Lung (tissue), 12 donors: Measurements from ENCODE around the gene EXOC7. TPM values are rescaled to one million over a fixed set of nuclear protein-coding genes. Genes with fewer than 3 reads are reported as not detected.

Experiments
- ATAC-seq: fragments of 200-7000 bp; cut with Tn5 transposase; one replicate; pipeline ENCODE4 v1.9.1; 2020; ENCODE audit warnings: moderate number of reproducible peaks; ENCODE audit not compliant: insufficient read depth, low FRiP score
- DNase-seq, 3 donors: peaks; one replicate each; pipeline ENCODE4 v3.0.0-alpha.2; 2013 to 2017
- H3K27ac ChIP-seq, 2 donors: one replicate each; pipeline ENCODE4 v1.5.1; 2013; ENCODE audit warnings: mild to moderate bottlenecking in 2 of 2, moderate library complexity in 2 of 2, control low read depth in 1 of 2, inconsistent platforms in 1 of 2, low read depth in 1 of 2, low read length in 1 of 2
- H3K27me3 ChIP-seq, 3 donors: one replicate each; pipeline ENCODE4 v1.5.1; 2013; ENCODE audit warnings: low read length in 2 of 3; ENCODE audit not compliant: control insufficient read depth in 3 of 3, insufficient read depth in 3 of 3
- H3K36me3 ChIP-seq, 4 donors: one replicate each; pipeline ENCODE4 v1.5.1; 2013; ENCODE audit warnings: low read length in 4 of 4, mild to moderate bottlenecking in 1 of 4, moderate library complexity in 1 of 4; ENCODE audit not compliant: control insufficient read depth in 4 of 4, insufficient read depth in 4 of 4
- H3K4me1 ChIP-seq, 5 donors: one replicate each; pipeline ENCODE4 v1.5.1; 2013; ENCODE audit warnings: low read length in 5 of 5, mild to moderate bottlenecking in 2 of 5, moderate library complexity in 1 of 5; ENCODE audit not compliant: control insufficient read depth in 5 of 5, insufficient read depth in 5 of 5
- H3K4me3 ChIP-seq: one replicate; pipeline ENCODE4 v1.5.1; 2013; ENCODE audit warnings: mild to moderate bottlenecking, control low read depth, moderate library complexity
- H3K9ac ChIP-seq, 2 donors: one replicate each; pipeline ENCODE4 v1.5.1; 2013; ENCODE audit warnings: low read length in 2 of 2, control low read depth in 1 of 2; ENCODE audit not compliant: insufficient read depth in 1 of 2
- H3K9me3 ChIP-seq, 4 donors: one replicate each; pipeline ENCODE4 v1.5.1; 2013; ENCODE audit warnings: low read length in 3 of 4, mild to moderate bottlenecking in 1 of 4, moderate library complexity in 1 of 4; ENCODE audit not compliant: control insufficient read depth in 4 of 4, insufficient read depth in 3 of 4
- CTCF ChIP-seq: IDR thresholded peaks from 2 replicates; pipeline ENCODE4 v1.5.1; 2012; ENCODE audit warnings: mild to moderate bottlenecking; ENCODE audit errors: control extremely low read depth, extremely low read depth
- WGBS, 2 donors: extraction: QIAGEN DNeasy Blood & Tissue Kit; methylation state at CpG; one replicate each; pipeline ENCODE4 v1.1.7; 2013; 5-methylcytosine and 5-hydroxymethylcytosine counted together
- polyA plus RNA-seq, 2 donors: library from polyadenylated mRNA; stranded (reverse); fragments of 200-250 nt; gene quantifications; one replicate each; pipeline ENCODE4 v1.2.1, GENCODE V29; 2013
- total RNA-seq, 2 donors: library from RNA; depleted of rRNA in 1 of 2; stranded (reverse); fragments of >200 nt in 1 of 2; gene quantifications; one replicate each; pipeline ENCODE4 v1.2.1, GENCODE V29; 2014 to 2021
- donor health status: control.
- donor health status: control.
- donor health status: Bipolar disorder and iron deficiency.
- donor health status: healthy.
- donor health status: DM: yes; HTN: yes; CAD: no.

The EXOC7 gene
- total and polyA plus RNA-seq, 4 donors, result 49.9 to 111 (median 80.9) TPM

- Histone ChIP-seq H3K9me3 (no peaks in the 10 kb centered on the region), H3K4me1 (peaks cover 0 to 9% (median 3%) of the 10 kb centered on the region in 5 donors), H3K27ac (no peak overlapping the region), H3K4me3 (no peak overlapping the region), H3K9ac (no peak overlapping the region), H3K36me3 (no peaks in the 10 kb centered on the region), H3K27me3 (no peaks in the 10 kb centered on the region)
- DNase-seq (no peak), ATAC-seq (no peak)
- no peak for TF ChIP-seq CTCF
- 84 to 95% methylated on average over 21 to 22 of the region's 22 CpGs for WGBS, 2 donors
Observed at GRCh38 chr17:76124582-76125390, 21.2 kb upstream of the EXOC7 start.

- no peak overlapping the region for H3K27ac ChIP-seq
- no peaks in the 10 kb centered on the region for H3K27me3 ChIP-seq
- 65 to 91% methylated on average over 9 of the region's 9 CpGs for WGBS, 2 donors
- no peak overlapping the region for H3K9ac ChIP-seq
- TF ChIP-seq CTCF, result no peak
- H3K4me3 ChIP-seq, result no peak overlapping the region
- H3K9me3 ChIP-seq, result no peaks in the 10 kb centered on the region
- DNase-seq (no peak), ATAC-seq (no peak)
- peaks cover 0 to 9% (median 3%) of the 10 kb centered on the region in 5 donors for H3K4me1 ChIP-seq
- H3K36me3 ChIP-seq, result no peaks in the 10 kb centered on the region
Observed at GRCh38 chr17:76123749-76124581, 20.4 kb upstream of the EXOC7 start.

GRCh38 chr17:76123191-76123499, 19.6 kb upstream of the EXOC7 start:
- WGBS, 2 donors, result 66 to 71% methylated on average over 5 of the region's 5 CpGs
- ATAC-seq, result no peak
- TF ChIP-seq CTCF, result no peak
- no peak overlapping the region for H3K27ac ChIP-seq
- no peaks in the 10 kb centered on the region for H3K36me3 ChIP-seq
- H3K27me3 ChIP-seq, result no peaks in the 10 kb centered on the region
- H3K9ac ChIP-seq, result no peak overlapping the region
- peaks cover 0 to 9% (median 3%) of the 10 kb centered on the region in 5 donors for H3K4me1 ChIP-seq
- no peaks in the 10 kb centered on the region for H3K9me3 ChIP-seq
- no peak overlapping the region for H3K4me3 ChIP-seq
- DNase-seq, result no peak
